Activated CD4-positive, alpha-beta T cell treated with anti-CD3 and anti-CD28 coated beads, Interleukin-2, amount 50 U/mL, for 1 hour (primary cell): ENCODE measurements around the gene LRRC14B.
"Not testable (repeated sequence)": the region's sequence is repeated elsewhere in the genome, so short reads cannot be mapped to it uniquely, and the experiment has no call there.

ENCODE experiments used
- DNase-seq: peaks from one replicate; pipeline ENCODE4 v3.0.0-alpha.2; 2020

Gene LRRC14B

DNA sequence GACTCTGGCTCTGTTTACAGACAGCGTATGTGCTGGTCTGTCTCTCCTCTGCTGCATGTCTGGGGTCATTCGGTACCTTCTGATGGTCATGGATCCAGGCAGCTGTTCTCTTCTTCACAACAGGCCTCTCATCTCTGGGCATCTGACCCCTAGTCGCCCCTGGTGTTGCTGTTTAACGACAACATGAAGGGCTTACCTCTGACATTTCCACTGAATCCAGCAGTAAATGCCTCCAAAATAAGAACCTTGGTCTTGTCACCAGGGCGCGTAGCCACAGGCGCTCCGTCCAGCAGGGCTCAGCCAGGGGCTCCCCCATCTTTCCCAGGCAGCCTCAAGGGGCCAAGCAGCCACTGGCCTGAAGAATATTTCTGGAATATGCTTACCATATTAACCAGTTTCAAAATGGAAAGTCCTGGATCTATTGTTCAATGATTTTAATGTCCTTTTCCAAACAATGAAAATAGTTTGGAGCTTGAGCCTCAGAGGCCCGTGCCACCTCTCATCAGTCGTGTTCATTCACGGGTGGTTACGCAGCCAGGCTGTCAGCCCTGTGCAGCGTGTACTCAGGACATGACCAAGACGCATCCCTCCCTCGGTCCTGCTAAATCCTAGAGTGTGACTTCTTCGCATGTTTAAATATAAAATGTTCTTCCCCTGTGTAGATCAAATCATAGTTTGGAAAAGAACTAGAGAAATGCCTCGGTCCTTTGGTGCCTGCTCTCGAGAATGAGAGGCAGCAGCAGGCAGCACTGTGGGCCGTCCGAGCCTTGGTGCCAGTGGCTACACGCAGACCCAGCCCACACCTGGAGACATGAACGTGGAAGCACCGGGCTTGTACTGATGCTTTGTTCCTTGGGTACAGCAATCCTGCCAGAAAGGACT lies 30.1 kb upstream of the LRRC14B start:
- DNase-seq = no peak

DNA sequence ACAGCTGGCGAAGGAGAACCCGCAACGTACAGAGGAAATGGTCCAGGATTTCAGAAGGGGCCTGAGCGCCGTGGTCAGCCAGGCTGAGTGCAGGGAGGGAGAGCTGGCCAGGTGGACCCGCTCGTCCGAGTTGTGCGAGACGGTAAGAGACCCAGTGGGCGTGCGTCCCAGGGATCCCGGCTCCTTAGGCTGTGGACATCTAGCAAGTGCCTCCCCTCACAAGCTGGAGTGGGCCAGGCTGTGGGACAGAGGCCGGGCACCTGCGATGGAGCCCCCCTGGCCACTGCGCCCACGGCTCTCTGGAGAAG lies 29.5 kb upstream of the LRRC14B start:
- no peak for DNase-seq

DNA sequence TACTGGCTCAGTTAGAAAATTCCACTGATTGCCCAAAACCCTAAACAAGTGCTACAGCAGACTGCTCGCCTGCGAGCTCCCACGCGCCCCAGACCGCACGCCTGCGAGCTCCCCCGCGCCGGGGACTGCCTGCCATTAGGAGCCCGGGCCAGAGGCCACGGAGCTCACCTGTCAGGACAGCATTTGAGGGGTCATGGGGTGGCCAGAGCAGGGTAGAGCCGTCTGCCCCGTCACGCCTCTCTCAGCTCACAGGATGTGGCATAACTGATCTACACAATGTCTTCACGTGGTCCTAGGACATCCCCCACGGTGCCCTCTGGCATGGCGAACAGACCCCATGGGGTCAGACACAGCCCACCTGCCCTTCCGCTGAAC lies 29.1 kb upstream of the LRRC14B start:
- no peak for DNase-seq

DNA sequence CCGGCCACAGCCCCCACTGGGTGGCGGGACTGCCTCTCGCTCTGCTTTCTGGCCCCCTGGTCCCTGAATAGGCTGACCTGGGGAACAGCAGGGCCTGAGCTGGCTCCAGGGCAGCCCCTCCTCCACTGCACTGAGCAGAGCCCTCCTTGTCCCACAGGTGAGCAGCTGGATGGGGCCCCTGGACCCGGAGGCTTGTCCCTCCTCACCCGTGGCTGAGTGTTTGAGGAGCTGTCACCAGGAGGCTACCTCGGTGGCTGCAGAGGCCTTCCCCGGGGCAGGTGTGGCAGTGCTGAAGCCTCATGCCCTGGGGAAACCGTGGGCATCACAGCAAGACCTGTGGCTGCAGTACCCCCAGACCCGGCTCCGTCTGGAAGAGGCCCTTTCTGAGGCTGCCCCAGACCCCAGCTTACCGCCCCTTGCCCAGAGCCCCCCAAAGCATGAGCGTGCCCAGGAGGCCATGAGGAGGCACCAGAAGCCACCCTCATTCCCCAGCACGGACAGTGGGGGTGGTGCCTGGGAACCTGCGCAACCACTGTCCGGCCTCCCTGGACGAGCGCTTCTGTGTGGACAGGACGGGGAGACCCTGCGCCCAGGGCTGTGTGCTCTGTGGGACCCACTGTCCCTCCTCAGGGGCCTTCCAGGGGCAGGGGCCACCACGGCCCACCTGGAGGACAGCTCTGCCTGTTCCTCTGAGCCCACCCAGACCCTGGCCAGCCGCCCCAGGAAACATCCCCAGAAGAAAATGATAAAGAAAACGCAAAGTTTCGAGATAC lies 28.5 kb upstream of the LRRC14B start:
- DNase-seq = no peak

DNA sequence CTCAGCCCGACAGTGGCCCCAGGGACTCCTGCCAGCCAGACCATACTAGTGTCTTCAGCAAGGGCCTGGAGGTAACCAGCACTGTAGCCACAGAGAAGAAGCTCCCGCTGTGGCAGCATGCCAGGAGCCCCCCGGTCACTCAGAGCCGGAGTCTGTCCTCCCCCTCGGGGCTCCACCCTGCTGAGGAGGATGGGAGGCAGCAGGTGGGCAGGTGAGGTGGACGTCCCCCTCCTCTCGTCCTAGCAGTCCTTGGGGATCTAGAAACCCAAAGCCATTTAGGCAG lies 28.0 kb upstream of the LRRC14B start:
- DNase-seq = no peak

DNA sequence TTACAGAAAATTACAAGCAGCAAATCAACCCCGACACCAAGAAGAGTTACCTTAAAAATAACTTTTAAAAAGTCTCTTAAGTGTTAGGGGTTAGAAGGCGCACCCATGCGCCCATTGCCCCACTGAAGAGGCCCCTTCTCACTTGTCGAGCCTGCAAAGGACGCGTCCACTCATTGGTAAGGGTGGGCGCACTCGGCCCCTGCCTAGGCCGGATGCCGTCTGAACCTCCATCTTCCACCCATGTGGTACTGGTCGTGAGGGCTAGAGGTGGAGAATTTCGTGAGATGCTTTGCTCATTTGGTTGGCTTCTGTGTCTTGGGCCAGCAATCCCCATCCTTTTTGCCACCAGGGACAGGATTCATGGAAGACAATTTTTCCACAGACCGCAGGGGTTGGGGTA lies 27.5 kb upstream of the LRRC14B start:
- no peak for DNase-seq

DNA sequence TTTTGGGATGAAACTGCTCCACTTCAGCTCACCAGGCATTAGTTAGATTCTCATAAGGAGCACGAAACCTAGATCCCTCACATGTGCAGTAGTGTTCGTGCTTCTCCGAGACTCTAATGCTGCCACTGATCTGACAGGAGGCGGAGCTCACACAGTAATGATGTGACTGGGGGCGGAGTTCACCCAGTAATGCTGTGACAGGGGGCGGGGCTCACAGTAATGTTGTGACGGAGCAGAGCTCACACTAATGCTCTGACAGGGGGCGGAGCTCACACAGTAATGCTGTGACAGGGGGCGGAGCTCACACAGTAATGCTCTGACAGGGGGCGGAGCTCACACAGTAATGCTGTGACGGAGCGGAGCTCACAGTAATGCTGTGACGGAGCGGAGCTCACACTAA lies 27.1 kb upstream of the LRRC14B start:
- DNase-seq = no peak

DNA sequence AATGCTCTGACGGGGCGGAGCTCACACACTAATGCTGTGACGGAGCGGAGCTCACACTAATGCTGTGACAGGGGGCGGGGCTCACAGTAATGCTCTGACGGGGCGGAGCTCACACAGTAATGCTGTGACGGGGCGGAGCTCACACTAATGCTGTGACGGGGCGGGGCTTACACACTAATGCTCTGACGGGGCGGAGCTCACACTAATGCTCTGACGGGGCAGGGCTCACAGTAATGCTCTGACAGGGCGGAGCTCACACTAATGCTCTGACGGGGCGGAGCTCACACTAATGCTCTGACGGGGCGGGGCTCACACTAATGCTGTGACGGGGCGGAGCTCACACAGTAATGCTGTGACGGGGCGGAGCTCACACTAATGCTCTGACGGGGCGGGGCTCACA lies 26.5 kb upstream of the LRRC14B start:
- not testable (repeated sequence) for DNase-seq

DNA sequence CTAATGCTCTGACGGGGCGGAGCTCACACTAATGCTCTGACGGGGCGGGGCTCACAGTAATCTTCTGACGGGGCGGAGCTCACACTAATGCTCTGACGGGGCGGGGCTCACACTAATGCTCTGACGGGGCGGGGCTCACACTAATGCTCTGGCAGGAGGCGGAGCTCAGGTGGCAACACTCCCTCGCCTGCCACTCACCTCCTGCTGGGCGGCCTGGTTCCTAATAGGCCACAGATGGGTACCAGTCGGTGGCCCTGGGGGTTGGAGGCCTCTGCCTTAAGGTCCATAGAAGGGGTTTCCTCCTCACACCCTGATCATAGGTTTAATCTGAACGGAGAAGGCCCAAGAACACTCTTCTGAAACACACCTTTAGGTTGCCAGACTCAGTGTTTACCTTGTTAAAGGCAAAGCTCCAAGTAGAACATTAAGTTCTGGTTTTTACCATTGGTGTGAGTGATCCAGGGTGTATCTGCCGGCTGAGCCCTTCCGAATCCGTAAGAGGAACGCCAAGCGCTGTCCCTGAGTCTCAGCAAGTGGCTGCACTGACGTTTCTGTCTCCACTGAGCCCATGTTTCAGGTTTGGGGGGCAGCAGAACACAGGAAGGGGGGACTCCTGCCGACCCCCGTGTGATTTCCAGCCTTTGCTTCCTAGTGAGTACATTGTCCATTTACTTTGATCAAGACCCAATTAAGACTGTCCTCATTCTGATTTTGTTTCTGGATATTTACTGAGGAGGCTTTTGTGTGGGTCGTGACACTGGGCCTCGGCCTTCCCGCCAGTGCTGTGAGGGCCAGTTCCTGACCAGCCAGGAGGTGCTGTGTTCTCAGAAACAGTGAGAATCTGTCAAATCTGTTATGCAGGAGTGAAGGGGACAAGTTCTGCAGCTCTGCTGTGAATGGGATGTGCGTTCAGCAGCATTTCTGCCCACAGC lies 24.6 kb upstream of the LRRC14B start:
- DNase-seq = no peak

DNA sequence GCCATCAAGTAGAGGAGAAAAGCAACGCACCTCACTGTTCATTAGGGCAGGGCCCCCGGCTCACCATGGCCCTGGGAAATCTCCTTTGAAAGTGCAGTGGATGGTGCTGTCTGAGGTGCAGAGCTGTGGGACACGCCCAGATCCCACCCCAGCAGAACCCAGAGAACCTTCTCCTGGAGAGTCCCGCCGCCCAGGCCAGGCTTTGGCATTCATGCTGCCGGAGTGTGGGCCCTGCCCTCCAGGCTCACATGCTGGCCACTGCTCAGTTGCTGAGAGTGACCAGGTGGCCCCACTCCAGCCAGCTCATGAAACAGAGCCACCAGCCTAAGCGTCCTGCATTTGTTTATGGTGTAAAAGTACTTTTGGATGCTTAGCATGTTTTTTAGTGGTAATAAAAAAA lies 23.8 kb upstream of the LRRC14B start:
- no peak for DNase-seq

DNA sequence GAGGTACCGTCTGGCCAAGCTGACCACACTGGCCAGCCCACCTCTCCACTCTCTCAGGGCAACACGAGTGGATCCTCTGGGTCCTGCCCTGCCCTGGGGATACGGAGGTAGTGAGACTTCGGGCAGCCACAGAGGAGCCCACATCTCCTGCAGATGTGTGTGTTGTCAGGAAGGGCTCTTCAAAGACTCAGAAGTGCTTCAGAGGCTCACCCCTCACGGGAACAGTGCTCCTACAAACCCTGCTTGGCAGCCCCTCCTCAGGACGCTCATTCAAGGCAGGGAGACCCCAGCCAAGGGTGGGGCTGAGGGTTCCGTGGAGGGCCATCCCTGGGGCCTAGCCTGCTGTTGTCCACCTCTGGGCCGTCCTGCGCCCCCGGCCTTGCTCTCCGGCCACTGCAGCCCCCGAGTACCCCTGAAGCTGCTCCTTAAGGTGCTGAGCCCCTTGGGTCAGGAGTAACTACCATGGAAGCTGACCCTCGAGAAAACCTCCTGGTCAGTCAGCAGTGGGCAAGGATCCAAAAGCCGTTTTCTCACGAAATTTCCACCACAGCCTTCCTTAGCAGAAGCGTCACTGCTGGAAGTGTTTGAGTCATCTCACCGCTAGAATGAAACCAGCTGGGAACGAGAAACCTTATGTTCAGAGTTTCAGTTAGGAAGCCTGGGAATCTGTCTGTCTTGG lies 23.2 kb upstream of the LRRC14B start:
- DNase-seq = no peak

DNA sequence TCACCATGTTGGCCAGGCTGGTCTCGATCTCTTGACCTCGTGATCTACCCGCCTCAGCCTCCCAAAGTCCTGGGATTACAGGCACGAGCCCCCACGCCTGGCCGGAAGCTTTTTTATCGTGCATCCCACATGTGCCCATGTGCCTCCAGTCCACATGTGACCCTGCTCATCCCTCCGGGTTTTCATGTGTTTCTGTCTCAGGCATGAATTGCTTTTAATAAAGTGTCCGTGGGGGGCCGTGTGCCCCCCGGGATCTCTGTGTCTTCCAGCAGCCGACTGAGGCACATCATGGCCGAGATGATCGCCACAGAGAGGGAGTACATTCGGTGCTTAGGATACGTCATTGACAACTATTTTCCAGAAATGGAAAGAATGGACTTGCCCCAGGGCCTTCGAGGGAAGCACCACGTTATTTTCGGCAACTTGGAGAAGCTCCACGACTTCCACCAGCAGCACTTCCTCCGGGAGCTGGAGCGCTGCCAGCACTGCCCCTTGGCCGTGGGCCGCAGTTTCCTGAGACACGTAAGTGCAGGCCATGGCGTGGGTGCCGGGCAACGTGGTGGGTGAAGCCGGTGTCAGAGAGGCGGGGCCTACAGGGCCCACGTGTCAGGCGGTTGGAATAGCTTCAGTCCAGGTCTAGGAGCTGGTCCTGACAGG lies 22.1 kb upstream of the LRRC14B start:
- DNase-seq = no peak

DNA sequence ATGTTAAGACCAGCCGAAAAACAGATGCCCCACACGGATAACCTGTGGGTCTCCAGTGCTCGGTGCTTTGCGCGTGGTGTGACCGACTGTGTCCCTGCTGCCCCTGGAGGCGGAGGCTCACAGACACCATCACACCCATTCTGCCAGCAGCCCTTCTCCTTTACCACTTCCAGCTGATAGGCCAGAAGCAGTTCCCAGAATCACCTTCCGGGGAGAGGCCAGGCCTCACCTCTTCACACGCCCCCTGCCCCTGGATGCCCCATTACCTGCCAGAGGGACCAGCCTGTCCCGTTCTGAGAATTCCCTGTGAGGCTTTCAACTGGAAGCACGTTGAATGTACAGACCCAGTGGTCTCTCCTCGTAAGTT lies 21.6 kb upstream of the LRRC14B start:
- DNase-seq = no peak

DNA sequence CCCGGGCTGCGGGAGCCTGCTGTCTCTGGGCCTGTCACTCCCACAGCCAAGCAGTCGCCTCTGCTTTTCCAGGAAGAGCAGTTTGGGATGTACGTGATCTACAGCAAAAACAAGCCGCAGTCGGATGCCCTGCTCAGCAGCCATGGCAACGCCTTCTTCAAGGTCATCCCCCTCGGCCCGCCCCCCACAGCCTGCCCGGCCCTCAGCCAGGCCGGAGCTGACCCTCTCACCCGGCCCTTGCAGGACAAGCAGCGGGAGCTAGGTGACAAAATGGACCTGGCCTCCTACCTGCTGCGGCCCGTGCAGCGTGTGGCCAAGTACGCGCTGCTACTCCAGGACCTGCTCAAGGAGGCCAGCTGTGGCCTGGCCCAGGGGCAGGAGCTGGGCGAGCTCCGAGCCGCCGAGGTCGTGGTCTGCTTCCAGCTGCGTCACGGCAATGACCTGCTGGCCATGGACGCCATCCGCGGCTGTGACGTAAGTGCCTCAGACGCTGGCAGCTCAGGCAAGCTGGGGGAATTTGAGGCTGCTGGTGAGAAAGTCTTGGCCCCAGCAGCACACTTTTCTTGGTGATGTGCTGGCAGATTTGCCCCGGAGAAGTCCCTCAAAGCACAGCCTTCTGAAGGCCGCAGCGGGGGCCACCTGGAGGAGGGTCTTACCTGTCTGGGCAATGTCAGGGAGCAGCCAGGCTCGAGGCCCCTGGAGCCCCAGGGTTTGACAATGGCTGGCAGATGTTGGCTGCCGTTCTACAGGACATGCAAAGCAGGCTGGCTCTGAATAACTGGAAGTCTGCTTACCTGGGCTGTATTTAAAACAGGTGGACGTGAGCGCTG lies 20.1 kb upstream of the LRRC14B start:
- DNase-seq = no peak

DNA sequence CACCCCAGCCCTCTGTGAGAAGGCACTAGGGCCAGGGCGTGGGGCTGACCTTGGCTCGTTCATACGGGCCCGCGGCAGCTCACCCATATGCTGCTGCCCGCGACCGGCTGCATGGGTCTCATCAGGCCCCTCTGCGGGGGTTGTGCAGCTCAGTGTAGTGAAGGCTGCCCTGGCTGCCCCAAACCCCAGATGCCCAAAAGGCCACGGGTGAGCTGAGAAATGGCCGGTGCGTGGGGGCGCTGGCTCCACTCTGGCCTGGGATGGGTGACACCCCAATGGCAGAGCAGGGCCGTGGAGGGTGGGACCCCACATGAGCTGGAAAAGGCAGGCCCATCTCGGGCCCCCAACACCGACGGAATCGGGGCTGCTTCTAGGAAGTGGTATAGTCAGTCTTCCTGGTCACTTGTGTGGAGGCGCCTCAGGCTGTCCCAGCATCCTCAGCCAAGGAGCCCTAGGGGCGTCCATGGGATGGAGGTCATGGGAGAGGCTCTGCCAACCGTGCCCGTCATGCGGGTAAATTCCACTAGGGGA lies 19.4 kb upstream of the LRRC14B start:
- no peak for DNase-seq

DNA sequence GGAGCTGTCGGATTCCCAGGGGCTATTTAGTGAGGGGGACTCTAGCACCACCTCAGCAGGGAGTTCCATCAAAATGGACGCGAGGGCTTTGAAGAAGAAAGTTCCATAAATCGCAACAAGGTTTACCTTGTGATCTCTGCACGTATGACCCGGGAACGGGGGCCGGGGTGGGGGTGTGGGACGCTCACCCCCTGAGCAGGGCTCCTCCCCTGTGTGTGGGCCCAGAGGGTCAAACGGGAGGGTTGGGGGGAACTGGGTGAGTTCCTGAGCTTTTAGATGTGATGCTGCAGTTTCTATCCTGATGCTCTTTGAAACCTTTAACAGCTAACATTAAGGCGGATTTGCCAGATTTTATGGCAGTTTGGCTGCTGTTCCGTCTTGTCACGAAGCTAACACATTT lies 18.9 kb upstream of the LRRC14B start:
- no peak for DNase-seq

DNA sequence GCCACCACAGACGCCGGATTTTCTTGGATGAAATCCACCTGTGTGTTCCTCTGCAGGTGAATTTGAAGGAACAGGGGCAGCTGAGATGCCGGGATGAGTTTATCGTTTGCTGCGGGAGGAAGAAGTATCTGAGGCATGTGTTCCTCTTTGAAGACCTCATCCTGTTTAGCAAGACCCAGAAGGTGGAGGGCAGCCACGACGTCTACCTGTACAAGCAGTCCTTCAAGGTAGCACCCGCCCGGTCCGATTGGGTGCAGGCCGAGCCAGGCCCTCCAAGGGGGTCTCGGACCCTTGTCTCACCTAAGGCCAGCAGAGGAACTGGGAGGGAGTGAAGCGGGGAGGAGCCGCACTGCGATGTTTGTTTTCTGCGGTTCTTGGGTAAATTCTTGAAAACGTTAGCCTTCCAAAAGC lies 18.4 kb upstream of the LRRC14B start:
- no peak for DNase-seq

DNA sequence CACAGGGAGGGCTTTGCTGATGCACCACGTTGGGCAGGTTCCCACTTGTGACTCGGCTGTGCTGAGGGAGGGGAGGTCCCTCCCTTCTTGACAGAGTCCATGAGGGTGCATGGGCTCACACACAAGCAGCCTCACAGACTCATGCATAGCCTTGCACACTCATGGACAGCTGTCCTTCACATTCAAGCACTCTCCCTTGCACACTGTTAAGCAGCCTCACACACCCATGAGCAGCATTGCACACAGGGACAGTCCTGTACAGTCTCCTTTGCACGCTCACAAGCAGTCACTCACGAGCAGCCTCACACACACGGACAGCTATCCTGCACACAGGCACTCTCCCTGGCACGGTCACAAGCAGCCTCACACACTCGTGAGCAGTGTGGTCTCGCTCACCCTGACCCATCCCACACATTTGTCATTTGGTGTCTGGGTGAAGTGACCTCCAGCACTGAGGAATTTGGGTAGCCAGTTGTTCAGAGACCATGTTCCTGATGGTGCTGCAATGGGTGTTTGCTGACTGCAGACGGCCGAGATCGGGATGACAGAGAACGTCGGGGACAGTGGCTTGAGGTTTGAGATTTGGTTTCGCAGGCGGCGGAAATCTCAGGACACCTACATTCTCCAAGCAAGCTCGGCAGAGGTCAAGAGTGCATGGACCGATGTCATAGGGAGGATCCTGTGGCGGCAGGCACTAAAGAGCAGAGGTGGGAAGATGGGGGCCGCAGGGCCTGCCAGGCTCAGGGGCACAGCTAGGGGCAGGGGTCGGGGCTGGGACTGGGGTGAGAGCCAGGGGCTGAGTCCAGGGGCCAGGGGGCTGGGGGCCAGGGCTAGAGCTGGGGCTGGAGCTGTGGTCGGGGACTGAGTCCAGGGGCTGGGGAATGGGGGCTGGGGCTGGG lies 17.7 kb upstream of the LRRC14B start:
- DNase-seq = no peak

DNA sequence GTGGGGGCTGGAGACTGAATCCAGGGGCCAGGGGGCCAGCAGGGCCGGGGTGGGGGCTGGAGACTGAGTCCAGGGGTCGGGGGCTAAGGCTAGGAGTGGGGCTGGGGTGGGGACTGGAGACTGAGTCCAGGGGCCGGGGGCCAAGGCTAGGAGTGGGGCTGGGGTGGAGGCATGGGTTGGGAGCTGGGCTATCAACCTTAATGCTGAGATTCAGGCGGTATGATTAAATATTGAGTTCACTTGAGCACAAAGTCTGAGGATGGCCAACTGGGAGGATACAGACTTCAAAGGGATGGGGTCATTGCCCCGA lies 17.0 kb upstream of the LRRC14B start:
- DNase-seq = no peak

DNA sequence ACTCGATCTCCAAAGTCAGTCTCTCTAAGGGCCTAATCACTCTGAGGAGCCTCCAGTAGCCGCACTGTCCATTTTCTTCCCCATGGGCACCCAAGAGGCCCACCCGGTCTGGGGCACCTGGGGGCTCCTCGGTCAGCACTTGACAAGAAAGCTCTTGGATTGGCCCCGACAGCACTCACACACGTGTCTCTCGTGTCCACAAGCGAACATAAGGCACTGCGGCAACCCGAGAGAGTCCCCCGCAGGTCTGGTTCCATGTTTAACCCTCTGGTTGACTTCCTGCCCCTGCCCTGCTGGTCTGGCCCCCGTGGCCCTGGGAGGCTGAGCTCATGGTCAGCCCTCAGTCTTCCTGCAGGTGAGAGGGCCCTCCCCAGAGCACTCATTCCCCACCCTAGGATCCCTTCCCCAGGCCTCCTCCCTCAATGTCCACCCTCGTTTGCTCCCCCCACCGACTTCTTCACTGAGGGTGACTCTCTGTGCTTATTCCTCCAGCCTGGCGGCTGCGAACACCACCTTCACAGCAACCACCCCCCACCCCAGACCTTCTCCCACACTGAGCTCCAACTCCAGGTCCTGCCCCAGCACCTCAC lies 16.3 kb upstream of the LRRC14B start:
- no peak for DNase-seq
